ENCODE results near the gene HACD3.
A peak's percentile ranks its signal among the peaks of the same experiment; 100 is the strongest.
"Not testable (repeated sequence)": the region's sequence is repeated elsewhere in the genome, so short reads cannot be mapped to it uniquely, and the experiment has no call there.

HACD3 gene

DNA sequence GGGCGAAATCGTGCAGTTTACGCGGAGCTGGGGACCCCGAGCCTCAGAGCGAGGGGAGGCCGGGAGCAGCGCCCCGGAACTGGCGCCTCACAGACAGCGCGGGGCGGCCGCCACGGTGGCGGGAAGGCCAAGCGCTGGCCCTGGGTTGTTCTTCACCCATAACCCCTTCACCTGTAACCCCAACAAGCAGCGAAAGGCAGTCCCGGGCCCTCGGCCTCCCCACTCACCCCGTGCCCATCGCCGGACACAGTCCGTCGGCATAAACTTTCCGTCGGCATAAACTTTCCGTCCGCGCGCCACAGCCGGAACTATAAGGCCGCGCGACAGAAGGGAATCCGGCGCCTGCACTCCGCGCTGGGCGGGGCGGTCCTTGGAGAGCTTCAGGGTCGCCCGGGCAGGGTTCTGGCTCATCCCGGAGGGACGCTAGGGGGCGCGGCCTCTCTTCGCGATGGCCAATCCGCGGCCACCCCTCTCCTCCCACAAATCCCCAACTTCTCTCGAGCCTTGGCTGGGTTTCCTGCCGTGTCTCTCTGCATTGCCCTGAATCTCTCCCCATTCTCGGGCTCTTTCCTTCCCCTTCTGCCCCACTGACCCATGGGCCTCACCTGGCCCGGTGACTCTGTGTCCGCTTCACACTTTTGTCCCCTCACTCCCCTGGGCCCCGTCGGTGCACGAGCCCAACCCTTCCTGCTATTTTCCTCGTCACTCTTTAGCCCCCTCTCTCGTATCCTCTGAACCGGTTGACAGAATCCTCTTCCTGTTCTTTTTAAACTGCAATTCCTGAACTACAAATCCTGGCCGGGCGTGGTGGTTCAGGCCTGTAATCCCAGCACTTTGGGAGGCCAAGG is 80.8 kb downstream of the HACD3 start, which contains the start of gene INTS14:
INTS14 (minus strand) TSS at position 261 of the 848 bp plus-strand sequence. CDS start 3,751 bp downstream, outside the sequence.
- DNase-seq: peak; percentile 94

- no peak for DNase-seq
These were observed 81.8 kb downstream of the HACD3 start for GRCh38 chr15:65611888-65612615.

DNA sequence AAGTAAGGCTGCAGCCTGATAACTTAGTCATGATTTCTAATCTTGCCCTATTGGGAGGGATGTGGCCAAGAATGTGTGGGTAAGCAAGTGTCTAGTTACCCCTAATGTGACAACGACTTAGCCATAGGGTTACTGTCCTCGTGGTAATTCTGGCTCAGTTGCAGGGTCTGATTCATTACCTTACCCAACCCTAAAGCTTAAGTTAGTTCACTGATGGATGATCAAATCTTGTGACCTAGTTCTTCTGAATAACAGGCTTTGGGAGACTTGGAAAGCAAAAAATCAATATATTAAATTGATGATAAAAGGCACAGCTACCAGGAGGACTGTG is 82.3 kb downstream of the HACD3 start:
- no peak for DNase-seq

DNA sequence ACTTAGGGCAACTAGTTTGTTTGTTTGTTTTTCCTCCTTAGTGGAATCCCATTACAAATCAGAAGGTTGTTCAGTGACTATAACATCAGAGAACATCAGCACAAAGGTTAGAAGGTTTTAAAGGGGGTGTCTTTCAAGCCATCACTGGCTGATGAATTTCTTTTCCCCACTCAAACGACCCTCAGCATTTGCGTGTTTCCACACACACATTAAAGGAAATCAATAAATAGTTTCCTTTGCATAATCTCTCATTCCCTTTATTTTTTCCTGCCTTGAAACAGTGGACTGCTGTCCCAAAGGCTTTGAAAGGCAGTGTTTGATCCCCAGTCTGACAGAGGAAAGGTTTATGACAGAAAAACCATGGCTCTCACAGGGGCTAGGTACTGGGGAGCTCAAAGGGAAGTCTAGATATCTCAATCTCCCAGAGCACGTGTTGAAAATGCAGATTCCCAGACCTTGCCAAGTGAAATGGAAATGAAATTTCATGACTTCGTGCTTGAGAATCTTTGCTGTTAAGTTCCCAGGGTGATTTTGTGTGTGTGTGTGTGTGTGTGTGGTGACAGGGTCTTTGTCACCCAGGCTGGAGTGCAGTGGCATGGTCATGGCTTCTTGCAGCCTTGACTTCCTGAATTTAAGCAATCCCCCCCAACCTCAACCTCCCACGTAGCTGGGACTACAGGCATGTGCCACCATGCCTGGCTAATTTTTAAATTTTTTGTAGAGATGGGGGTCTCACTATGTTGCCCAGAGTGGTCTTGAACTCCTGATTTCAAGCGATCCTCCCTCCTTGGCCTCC is 82.9 kb downstream of the HACD3 start:
- DNase-seq: no peak

DNA sequence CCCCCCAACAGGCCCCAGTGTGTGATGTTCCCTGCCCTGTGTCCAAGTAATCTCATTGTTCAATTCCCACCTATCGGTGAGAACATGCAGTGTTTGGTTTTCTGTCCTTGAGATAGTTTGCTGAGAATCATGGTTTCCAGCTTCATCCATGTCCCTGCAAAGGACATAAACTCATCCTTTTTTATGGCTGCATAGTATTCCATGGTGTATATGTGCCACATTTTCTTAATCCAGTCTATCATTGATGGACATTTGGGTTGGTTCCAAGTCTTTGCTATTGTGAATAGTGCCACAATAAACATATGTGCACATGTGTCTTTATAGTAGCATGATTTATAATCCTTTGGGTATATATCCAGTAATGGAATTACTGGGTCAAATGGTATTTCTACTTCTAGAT is 85.6 kb downstream of the HACD3 start:
- not testable (repeated sequence) for DNase-seq

- no peak for DNase-seq
These were observed 88.4 kb downstream of the HACD3 start for GRCh38 chr15:65618560-65619109.

DNA sequence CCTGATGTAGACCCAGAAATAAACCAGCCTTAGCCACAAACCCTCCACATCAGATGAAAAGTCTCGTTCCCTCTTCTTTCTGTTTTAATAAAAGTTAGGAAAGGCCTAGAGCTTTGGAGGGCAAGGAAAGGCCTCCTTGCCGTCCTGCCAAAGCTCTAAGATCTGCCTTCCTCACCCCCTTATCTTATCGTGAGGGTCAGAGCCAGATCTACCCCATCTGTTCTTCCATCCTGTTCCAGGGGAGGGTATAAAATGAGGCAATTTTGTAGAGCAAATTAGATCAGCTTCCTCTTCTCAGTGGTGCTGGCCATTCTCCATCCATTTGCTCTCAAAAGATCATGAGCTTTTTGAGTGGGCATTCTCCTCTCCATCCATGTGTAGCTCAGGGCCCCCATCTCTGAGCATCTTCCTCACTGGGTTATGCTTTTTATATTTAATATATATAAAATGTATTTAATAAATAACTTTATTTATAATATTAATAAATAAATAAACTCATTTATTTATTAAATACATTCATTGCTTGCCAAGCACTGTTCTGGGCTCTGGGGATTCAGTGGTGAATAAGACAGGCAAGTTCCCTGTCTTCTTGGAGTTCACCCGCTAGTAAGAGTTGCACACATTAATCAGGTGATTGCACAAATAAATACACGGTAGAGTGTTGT is 89.5 kb downstream of the HACD3 start:
- no peak for DNase-seq

DNA sequence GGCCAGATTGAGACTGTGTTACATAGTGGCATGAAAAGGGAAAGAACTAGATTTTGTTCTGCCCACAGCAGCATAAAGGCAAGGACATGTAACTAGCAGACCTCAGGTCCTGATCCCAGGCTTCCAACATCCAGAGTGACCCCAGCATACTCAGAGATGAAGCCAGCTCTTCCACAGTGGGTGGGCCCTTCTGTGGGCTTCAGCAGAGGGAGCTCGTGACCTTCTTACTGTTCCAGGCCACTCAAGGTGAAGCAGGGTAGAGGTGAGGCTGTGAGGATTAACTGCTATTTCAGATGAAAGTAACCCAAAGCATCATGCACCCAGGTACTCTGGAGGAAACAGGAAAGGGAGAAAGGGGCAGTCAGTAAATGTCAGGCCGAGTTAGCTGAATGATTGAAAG is 90.6 kb downstream of the HACD3 start:
- no peak for DNase-seq

DNA sequence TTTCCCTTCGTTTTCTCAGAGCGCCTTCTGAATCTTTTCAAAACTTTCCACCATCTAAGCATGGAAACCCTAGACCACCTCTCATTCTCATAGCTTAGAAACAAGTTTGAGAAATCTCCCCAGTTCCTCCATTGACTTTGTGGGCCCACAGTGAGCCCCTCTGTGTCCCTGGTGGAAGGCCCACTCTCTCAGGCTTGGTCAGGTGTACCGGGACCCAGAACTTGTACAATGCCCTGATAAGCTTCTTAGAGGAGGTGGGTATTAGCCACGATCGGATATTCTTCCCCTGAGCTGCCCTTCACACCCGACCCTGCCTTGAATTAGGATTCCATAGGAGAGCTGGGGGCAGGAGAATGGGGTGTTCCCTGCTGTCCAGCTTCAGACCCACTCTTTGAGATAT is 91.4 kb downstream of the HACD3 start, which contains the start of gene SLC24A1:
SLC24A1 (plus strand) TSS at position 301 of the 400 bp plus-strand sequence. CDS start 2,143 bp downstream, outside the sequence.
- no peak for DNase-seq

DNA sequence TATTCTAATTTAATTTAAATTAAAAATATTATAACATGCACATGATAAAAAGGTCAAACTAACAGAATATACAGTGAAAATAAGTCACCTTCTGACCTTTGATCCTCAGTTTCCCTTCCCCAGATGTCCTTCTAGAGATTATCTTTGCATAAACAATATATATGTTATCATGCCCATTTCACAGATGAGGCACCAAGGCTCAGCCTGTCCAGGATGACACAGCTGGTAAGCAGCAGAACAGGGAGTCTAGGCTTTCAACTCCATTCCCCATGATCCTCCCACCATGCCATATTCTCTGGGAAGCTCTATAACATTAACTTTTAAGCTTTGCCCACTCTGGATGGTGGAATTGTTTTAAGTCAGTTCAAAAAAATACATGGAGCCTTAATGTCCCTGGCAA is 92.8 kb downstream of the HACD3 start:
- DNase-seq: no peak

- DNase-seq: no peak
These were observed 96.6 kb downstream of the HACD3 start for GRCh38 chr15:65626856-65627255.

Measured in NCI-H2107 (cell line).